NT2/D1 (cell line): ENCODE data around the gene FCMR.

Source experiments
- SUZ12 ChIP-seq: IDR thresholded peaks from 2 replicates; pipeline ENCODE4 v1.6.1; 2011; ENCODE audit not compliant: insufficient read length, insufficient read depth; ENCODE audit errors: extremely low read depth
- YY1 ChIP-seq: IDR thresholded peaks from 2 replicates; pipeline ENCODE4 v1.6.1; 2011; ENCODE audit not compliant: insufficient read length, insufficient read depth

GRCh38 chr1:206958144-206958543 is 36.4 kb upstream of the FCMR start:
- TF ChIP-seq YY1 (no peak), SUZ12 (no peak)
